H1 (cell line): Measurements from ENCODE around the gene GABRR3.

Experiments
- ASH2L ChIP-seq: fragments of 200-600, 300-600 bp; sonication (generic); IDR thresholded peaks from one replicate; pipeline ENCODE4 v1.7.1; 2017; ENCODE audit warnings: low read length
- EP300 ChIP-seq, 2 experiments: IDR thresholded peaks; 1 replicate in 1 of 2; 2 replicates in 1 of 2; pipeline ENCODE4 v1.6.1; 2011 to 2012; ENCODE audit warnings: low read depth in 2 of 2, low read length in 2 of 2, mild to moderate bottlenecking in 2 of 2, borderline replicate concordance in 1 of 2, inconsistent platforms in 1 of 2, moderate library complexity in 1 of 2
- JUN ChIP-seq: IDR thresholded peaks from 2 replicates; pipeline ENCODE4 v1.6.1; 2011; ENCODE audit warnings: low read depth, mild to moderate bottlenecking, improper control_type of control experiment, low read length
- POLR2AphosphoS5 ChIP-seq: IDR thresholded peaks from 2 replicates; pipeline ENCODE4 v1.6.1; 2011; ENCODE audit warnings: low read depth, low read length
- SP4 ChIP-seq: IDR thresholded peaks from 2 replicates; pipeline ENCODE4 v1.6.1; 2012; ENCODE audit warnings: low read length, inconsistent platforms
- TF ChIP-seq, protein P1 (sequence below), 3 experiments: IDR thresholded peaks; 1 replicate in 2 of 3; 2 replicates in 1 of 3; pipeline versions ENCODE4 v1.5.1 to v1.6.1; 2011; ENCODE audit warnings: low read length in 3 of 3, mild to moderate bottlenecking in 3 of 3, inconsistent platforms in 2 of 3, low read depth in 1 of 3, moderate library complexity in 1 of 3; ENCODE audit not compliant: insufficient read depth in 1 of 3; ENCODE audit errors: control extremely low read depth in 1 of 3
- TF ChIP-seq, protein P2 (sequence below): IDR thresholded peaks from 2 replicates; pipeline ENCODE4 v1.6.1; 2012; ENCODE audit warnings: low read length, inconsistent platforms
- TF ChIP-seq, protein P3 (sequence below): IDR thresholded peaks from 2 replicates; pipeline ENCODE4 v1.6.1; 2011; ENCODE audit warnings: low read depth, mild to moderate bottlenecking, low read length; ENCODE audit not compliant: insufficient read depth

DNA sequence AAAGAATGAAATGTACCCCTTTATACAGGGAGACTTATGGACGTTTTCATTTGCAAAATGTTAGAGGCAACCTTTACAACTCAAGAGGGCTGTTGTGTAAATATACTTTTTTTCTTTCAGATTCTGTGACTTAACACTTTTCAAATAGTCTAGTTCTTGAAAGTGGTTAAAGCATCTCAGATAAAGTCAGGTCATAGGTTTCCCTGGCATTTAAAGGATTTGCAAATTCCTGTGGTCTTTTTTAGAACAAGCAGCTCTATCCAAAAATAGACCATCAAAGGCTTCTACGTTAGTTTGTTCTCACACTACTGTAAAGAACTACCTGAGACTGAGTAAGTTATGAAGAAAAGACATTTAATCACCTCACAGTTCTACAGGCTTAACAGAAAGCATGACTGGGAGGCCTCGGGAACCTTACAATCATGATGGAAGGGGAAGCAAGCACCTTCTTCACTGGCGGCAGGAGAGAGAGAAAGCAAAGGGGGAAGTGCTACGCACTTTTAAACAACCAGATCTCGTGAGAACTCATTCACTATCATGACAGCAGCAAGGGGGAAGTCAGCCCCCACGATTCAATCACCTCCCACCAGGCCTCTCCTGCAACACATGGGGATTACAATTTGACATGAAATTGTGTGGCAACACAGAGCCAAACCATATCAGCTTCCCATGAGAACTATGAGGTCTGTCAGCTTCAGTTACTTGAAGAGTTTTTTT, 23.3 kb upstream of the GABRR3 start:
- TF ChIP-seq, protein P1, sequence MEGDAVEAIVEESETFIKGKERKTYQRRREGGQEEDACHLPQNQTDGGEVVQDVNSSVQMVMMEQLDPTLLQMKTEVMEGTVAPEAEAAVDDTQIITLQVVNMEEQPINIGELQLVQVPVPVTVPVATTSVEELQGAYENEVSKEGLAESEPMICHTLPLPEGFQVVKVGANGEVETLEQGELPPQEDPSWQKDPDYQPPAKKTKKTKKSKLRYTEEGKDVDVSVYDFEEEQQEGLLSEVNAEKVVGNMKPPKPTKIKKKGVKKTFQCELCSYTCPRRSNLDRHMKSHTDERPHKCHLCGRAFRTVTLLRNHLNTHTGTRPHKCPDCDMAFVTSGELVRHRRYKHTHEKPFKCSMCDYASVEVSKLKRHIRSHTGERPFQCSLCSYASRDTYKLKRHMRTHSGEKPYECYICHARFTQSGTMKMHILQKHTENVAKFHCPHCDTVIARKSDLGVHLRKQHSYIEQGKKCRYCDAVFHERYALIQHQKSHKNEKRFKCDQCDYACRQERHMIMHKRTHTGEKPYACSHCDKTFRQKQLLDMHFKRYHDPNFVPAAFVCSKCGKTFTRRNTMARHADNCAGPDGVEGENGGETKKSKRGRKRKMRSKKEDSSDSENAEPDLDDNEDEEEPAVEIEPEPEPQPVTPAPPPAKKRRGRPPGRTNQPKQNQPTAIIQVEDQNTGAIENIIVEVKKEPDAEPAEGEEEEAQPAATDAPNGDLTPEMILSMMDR (IDR thresholded peaks at IDR 0.05; ENCODE audit: control extremely low read depth in 1 of 3, insufficient read depth in 1 of 3, low read depth in 1 of 3, low read length in 3 of 3) = no peak
- TF ChIP-seq, protein P2, sequence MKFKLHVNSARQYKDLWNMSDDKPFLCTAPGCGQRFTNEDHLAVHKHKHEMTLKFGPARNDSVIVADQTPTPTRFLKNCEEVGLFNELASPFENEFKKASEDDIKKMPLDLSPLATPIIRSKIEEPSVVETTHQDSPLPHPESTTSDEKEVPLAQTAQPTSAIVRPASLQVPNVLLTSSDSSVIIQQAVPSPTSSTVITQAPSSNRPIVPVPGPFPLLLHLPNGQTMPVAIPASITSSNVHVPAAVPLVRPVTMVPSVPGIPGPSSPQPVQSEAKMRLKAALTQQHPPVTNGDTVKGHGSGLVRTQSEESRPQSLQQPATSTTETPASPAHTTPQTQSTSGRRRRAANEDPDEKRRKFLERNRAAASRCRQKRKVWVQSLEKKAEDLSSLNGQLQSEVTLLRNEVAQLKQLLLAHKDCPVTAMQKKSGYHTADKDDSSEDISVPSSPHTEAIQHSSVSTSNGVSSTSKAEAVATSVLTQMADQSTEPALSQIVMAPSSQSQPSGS = no peak
- no peak for TF ChIP-seq JUN
- no peak for TF ChIP-seq SP4
- no peak for TF ChIP-seq POLR2AphosphoS5
- no peak for TF ChIP-seq ASH2L
- TF ChIP-seq, protein P3, sequence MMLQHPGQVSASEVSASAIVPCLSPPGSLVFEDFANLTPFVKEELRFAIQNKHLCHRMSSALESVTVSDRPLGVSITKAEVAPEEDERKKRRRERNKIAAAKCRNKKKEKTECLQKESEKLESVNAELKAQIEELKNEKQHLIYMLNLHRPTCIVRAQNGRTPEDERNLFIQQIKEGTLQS = no peak
- TF ChIP-seq EP300 (IDR thresholded peaks at IDR 0.05; ENCODE audit: borderline replicate concordance in 1 of 2, low read depth in 2 of 2, low read length in 2 of 2) = no peak
